BE2C (cell line): ENCODE data around the gene ARAP1.

Source experiments
- DNase-seq: peaks from one replicate; pipeline ENCODE4 v3.0.0-alpha.2; 2020
- H3K27me3 ChIP-seq: fragments of 250-450 bp; sonication (Bioruptor Pico); 2 replicates; pipeline ENCODE4 v1.5.1; 2020; ENCODE audit warnings: mild to moderate bottlenecking
- H3K36me3 ChIP-seq: fragments of 250-450 bp; sonication (Bioruptor Pico); 2 replicates; pipeline ENCODE4 v1.5.1; 2020; ENCODE audit warnings: mild to moderate bottlenecking
- H3K4me1 ChIP-seq: fragments of 250-450 bp; sonication (Bioruptor Pico); 2 replicates; pipeline ENCODE4 v1.5.1; 2020
- H3K4me3 ChIP-seq: 2 replicates; pipeline ENCODE4 v1.5.1; 2011; ENCODE audit warnings: low read depth, low read length
- H3K9me3 ChIP-seq: fragments of 250-450 bp; sonication (Bioruptor Pico); 2 replicates; pipeline ENCODE4 v1.5.1; 2020
- CTCF ChIP-seq: IDR thresholded peaks from 2 replicates; pipeline ENCODE4 v1.5.1; 2012; ENCODE audit warnings: mild to moderate bottlenecking, low read depth, low read length

Gene ARAP1

GRCh38 chr11:72764503-72764902 is 12.3 kb upstream of the ARAP1 start:
- Histone ChIP-seq H3K36me3 (no peaks in the 10 kb centered on the region), H3K9me3 (no peaks in the 10 kb centered on the region), H3K4me3 (no peak overlapping the region), H3K27me3 (no peaks in the 10 kb centered on the region), H3K4me1 (no peaks in the 10 kb centered on the region)
- TF ChIP-seq CTCF = no peak
- no peak for DNase-seq

- no peak for DNase-seq
- Histone ChIP-seq H3K27me3 (no peaks in the 10 kb centered on the region), H3K36me3 (no peaks in the 10 kb centered on the region), H3K9me3 (no peaks in the 10 kb centered on the region), H3K4me3 (no peak overlapping the region), H3K4me1 (peaks cover 2% of the 10 kb centered on the region)
- no peak for TF ChIP-seq CTCF
Observed at GRCh38 chr11:72763823-72764222, 11.6 kb upstream of the ARAP1 start.

- TF ChIP-seq CTCF = no peak
- no peaks in the 10 kb centered on the region for H3K36me3 ChIP-seq
- DNase-seq = no peak
- H3K9me3 ChIP-seq = no peaks in the 10 kb centered on the region
- no peaks in the 10 kb centered on the region for H3K27me3 ChIP-seq
- H3K4me1 ChIP-seq = peaks cover 6% of the 10 kb centered on the region
- no peak overlapping the region for H3K4me3 ChIP-seq
Observed at GRCh38 chr11:72762641-72763304, 10.6 kb upstream of the ARAP1 start.

DNA sequence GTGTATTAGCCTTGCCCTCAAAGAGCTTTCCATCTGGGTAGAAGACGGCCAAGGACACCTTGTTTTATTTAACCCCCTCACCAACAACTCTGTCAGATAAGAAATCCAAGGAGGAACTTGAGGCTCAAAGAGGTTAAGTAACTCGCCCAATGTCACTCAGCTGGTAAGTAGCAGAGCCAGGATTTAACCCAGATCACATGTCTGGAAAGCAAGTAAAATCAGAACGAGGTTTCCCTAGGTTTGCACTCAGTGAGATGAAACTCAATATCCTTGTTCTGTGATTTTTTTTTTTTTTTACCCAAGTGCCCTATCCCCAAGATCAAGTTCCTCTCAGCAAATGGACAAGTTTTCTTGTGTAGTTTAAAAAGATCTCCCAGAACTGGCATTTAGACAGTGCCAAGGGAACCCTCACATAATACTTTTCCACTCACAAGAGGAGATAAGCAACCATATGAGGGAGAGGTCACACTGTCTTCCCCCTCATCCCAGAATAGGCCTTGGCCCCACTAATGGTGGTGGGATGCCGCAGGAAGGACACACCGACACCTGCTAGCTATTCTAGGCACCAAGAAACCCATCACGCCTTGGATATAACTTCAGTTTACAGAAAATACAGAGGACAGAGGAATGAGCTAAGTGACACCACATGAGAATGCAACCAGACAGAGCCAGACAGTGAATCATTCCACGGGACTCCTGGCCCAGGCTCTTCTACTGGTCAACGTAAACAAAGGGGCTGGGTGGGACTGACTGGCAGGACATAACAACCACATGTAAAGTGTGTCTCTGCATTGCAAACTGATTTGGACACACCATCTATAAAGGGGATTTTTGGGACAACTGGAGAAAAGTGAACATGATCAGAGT is 8.6 kb upstream of the ARAP1 start:
- Histone ChIP-seq H3K9me3 (no peaks in the 10 kb centered on the region), H3K36me3 (no peaks in the 10 kb centered on the region), H3K4me1 (peaks cover 6% of the 10 kb centered on the region), H3K4me3 (no peak overlapping the region), H3K27me3 (no peaks in the 10 kb centered on the region)
- DNase-seq = no peak
- TF ChIP-seq CTCF = no peak

GRCh38 chr11:72759468-72759985 is 7.3 kb upstream of the ARAP1 start:
- no peak overlapping the region for H3K4me3 ChIP-seq
- peaks cover 6% of the 10 kb centered on the region for H3K4me1 ChIP-seq
- H3K9me3 ChIP-seq = no peaks in the 10 kb centered on the region
- H3K36me3 ChIP-seq = no peaks in the 10 kb centered on the region
- no peak for DNase-seq
- H3K27me3 ChIP-seq = no peaks in the 10 kb centered on the region
- no peak for TF ChIP-seq CTCF
